ENCODE results near the gene PAPPA. TPM values are rescaled to one million over a fixed set of nuclear protein-coding genes. Genes with fewer than 3 reads are reported as not detected.

Gene PAPPA
- total RNA-seq, 4 donors from 2014 or later = 0.70 to 4.1 (median 1.8) TPM

GRCh38 chr9:116275418-116276195 is 122.0 kb downstream of the PAPPA start:
- Histone ChIP-seq H3K4me1 (no peaks in the 10 kb centered on the region), H3K4me3 (no peak overlapping the region), H3K36me3 (no peaks in the 10 kb centered on the region), H3K27ac (no peak overlapping the region), H3K9me3 (no peaks in the 10 kb centered on the region), H3K27me3 (no peaks in the 10 kb centered on the region)
- TF ChIP-seq CTCF (IDR thresholded peaks at IDR 0.05) (no peak), POLR2A (IDR thresholded peaks at IDR 0.05) (no peak)
- DNase-seq = no peak

- Histone ChIP-seq H3K27me3 (no peaks in the 10 kb centered on the region), H3K4me1 (no peaks in the 10 kb centered on the region), H3K4me3 (no peak overlapping the region), H3K36me3 (no peaks in the 10 kb centered on the region), H3K27ac (no peak overlapping the region), H3K9me3 (no peaks in the 10 kb centered on the region)
- DNase-seq = no peak
- TF ChIP-seq POLR2A (IDR thresholded peaks at IDR 0.05) = no peak
- TF ChIP-seq CTCF (IDR thresholded peaks at IDR 0.05) = no peak
These were observed 122.6 kb downstream of the PAPPA start for GRCh38 chr9:116276196-116276493.

GRCh38 chr9:116276651-116277121 is 123.1 kb downstream of the PAPPA start:
- Histone ChIP-seq H3K27me3 (no peaks in the 10 kb centered on the region), H3K9me3 (no peaks in the 10 kb centered on the region), H3K4me3 (no peak overlapping the region), H3K27ac (no peak overlapping the region), H3K4me1 (no peaks in the 10 kb centered on the region), H3K36me3 (no peaks in the 10 kb centered on the region)
- no peak for DNase-seq
- no peak for TF ChIP-seq POLR2A (IDR thresholded peaks at IDR 0.05)
- TF ChIP-seq CTCF (IDR thresholded peaks at IDR 0.05) = no peak

- H3K4me3 ChIP-seq = no peak overlapping the region
- TF ChIP-seq POLR2A (IDR thresholded peaks at IDR 0.05) = no peak
- TF ChIP-seq CTCF (IDR thresholded peaks at IDR 0.05) = no peak
- no peaks in the 10 kb centered on the region for H3K36me3 ChIP-seq
- no peaks in the 10 kb centered on the region for H3K4me1 ChIP-seq
- H3K27ac ChIP-seq = no peak overlapping the region
- no peaks in the 10 kb centered on the region for H3K27me3 ChIP-seq
- no peak for DNase-seq
- H3K9me3 ChIP-seq = no peaks in the 10 kb centered on the region
These were observed 124.7 kb downstream of the PAPPA start for GRCh38 chr9:116278326-116278725.

GRCh38 chr9:116279230-116279629 is 125.6 kb downstream of the PAPPA start:
- no peak overlapping the region for H3K4me3 ChIP-seq
- DNase-seq = no peak
- no peaks in the 10 kb centered on the region for H3K4me1 ChIP-seq
- no peaks in the 10 kb centered on the region for H3K9me3 ChIP-seq
- H3K36me3 ChIP-seq = no peaks in the 10 kb centered on the region
- no peaks in the 10 kb centered on the region for H3K27me3 ChIP-seq
- TF ChIP-seq POLR2A (IDR thresholded peaks at IDR 0.05) = no peak
- no peak for TF ChIP-seq CTCF (IDR thresholded peaks at IDR 0.05)
- no peak overlapping the region for H3K27ac ChIP-seq

Measured in Peyer's patch (tissue), 4 donors.